PC-9 (cell line): ENCODE results near the gene DLG4. TPM values are rescaled to one million over a fixed set of nuclear protein-coding genes. Genes with fewer than 3 reads are reported as not detected.

Experiments
- BruUV-seq: library from RNA; stranded (reverse); fragments of 400-500 nt; replicated peaks from 2 replicates; lab custom pipeline; 2021; lab: Mats Ljungman, UMichigan
- CTCF ChIA-PET: fragments of 300-600 bp; sonication (Branson Sonifier 250); formaldehyde crosslinking; loops from one replicate; lab custom pipeline; 2022; ENCODE audit warnings: antibody characterized with exemption; lab: Charles Lee
- POLR2A ChIA-PET: fragments of 300-600 bp; sonication (Branson Sonifier 250); formaldehyde crosslinking; loops from one replicate; lab custom pipeline; 2022; ENCODE audit warnings: antibody characterized with exemption; ENCODE audit not compliant: unreplicated experiment; lab: Charles Lee
- DNase-seq, 2 experiments: peaks; one replicate each; pipeline versions ENCODE4 v3.0.0 to v3.0.0-alpha.2; 2015 to 2022; ENCODE audit warnings: mixed read lengths in 1 of 2
- H2AFZ ChIP-seq: fragments of 200-600 bp; sonication (generic); 2 replicates; pipeline ENCODE4 v1.8.1; 2017; ENCODE audit warnings: antibody characterized with exemption
- H3F3A ChIP-seq: fragments of 200-600 bp; sonication (generic); 2 replicates; pipeline ENCODE4 v1.8.1; 2017; ENCODE audit warnings: antibody characterized with exemption, mild to moderate bottlenecking, low read depth; ENCODE audit not compliant: insufficient read depth
- H3K27ac ChIP-seq: fragments of 200-600 bp; sonication (generic); 2 replicates; pipeline ENCODE4 v1.6.1; 2016; ENCODE audit warnings: mixed run types
- H3K27me3 ChIP-seq: fragments of 200-600 bp; sonication (generic); 2 replicates; pipeline ENCODE4 v1.6.1; 2016; ENCODE audit warnings: low read depth, mixed run types; ENCODE audit not compliant: insufficient read depth
- H3K36me3 ChIP-seq: fragments of 200-600 bp; sonication (generic); 2 replicates; pipeline ENCODE4 v1.6.1; 2016; ENCODE audit warnings: low read depth, mixed run types
- H3K4me1 ChIP-seq: fragments of 200-600 bp; sonication (generic); replicated peaks from 2 replicates; pipeline ENCODE4 v1.6.1; 2016; ENCODE audit warnings: mixed run types; ENCODE audit not compliant: insufficient read depth
- H3K4me2 ChIP-seq: fragments of 200-600 bp; sonication (generic); 2 replicates; pipeline ENCODE4 v1.6.1; 2017; ENCODE audit warnings: mixed run types
- H3K4me3 ChIP-seq: fragments of 200-600 bp; sonication (generic); 2 replicates; pipeline ENCODE4 v1.6.1; 2016; ENCODE audit warnings: mixed run types
- H3K79me2 ChIP-seq: fragments of 200-600 bp; sonication (generic); 2 replicates; pipeline ENCODE4 v1.6.1; 2017; ENCODE audit warnings: low read depth, mixed run types
- H3K9me2 ChIP-seq: fragments of 200-600 bp; sonication (generic); 2 replicates; pipeline ENCODE4 v1.8.1; 2017; ENCODE audit warnings: mild to moderate bottlenecking; ENCODE audit not compliant: insufficient read depth
- H3K9me3 ChIP-seq: fragments of 200-600 bp; sonication (generic); 2 replicates; pipeline ENCODE4 v1.8.1; 2016; ENCODE audit warnings: low read depth; ENCODE audit not compliant: insufficient read depth
- H4K20me1 ChIP-seq: fragments of 200-600 bp; sonication (generic); 2 replicates; pipeline ENCODE4 v1.8.1; 2017; ENCODE audit not compliant: insufficient read depth
- CTCF ChIP-seq: fragments of 200-600 bp; sonication (generic); conservative IDR thresholded peaks from 2 replicates; pipeline ENCODE4 v1.6.1; 2017; ENCODE audit warnings: mixed run types, antibody characterized with exemption, mild to moderate bottlenecking, moderate library complexity
- EZH2 ChIP-seq: fragments of 200-600 bp; sonication (generic); IDR thresholded peaks from 2 replicates; pipeline ENCODE4 v1.8.0; 2017; ENCODE audit warnings: antibody characterized with exemption, low read depth
- intact Hi-C: fragments of 100-400 bp; cut with micrococcal nuclease; formaldehyde crosslinking; loops from one replicate; pipeline ENCODE4 v1.10.0; 2022; ENCODE audit not compliant: unreplicated experiment
- total RNA-seq: library from RNA; stranded (reverse); gene quantifications from 2 replicates; pipeline ENCODE4 v1.2.3, GENCODE V29; 2021

Gene DLG4
- total RNA-seq, 1 experiment from 2014 or later: 32.8 TPM

DNA sequence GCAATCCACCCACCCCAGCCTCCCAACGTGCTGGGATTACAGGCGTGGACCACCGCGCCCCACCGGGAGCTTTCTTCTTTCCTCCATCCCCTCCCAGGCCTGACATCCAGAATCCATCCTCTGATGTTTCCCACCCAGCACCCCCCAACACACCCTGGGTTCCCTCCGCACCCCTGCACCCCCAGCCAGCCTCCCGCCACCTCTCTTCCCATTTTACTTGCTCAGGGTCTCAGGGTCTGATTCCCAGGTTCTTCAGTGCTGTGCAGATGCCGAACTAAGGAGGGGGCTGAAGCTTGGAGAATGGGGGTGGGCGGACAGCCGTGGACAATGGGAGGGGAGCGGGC lies 40.7 kb downstream of the DLG4 start:
- H3K79me2 ChIP-seq: no peaks in the 10 kb centered on the region
- no TSS peak for BruUV-seq
- CTCF ChIA-PET: interaction anchor here (1.0 kb wide), 1 partner anchor 64 kb away, joined by 4 read pairs; no protein-coding TSS in a partner anchor
- H3K27ac ChIP-seq: no peak overlapping the region
- peaks cover 7% of the 10 kb centered on the region for H3K4me1 ChIP-seq
- H2AFZ ChIP-seq: no peak overlapping the region
- H3F3A ChIP-seq: peaks cover 29% of the 10 kb centered on the region; the same call in 1 of the 2 replicates
- peaks cover 7% of the 10 kb centered on the region; the same call in 1 of the 2 replicates for H3K9me3 ChIP-seq
- H3K4me2 ChIP-seq: no peak overlapping the region
- intact Hi-C loops: loop anchor here (5.0 kb wide), 1 partner anchor 42 kb away; no protein-coding TSS in a partner anchor
- H3K36me3 ChIP-seq: no peaks in the 10 kb centered on the region
- no peaks in the 10 kb centered on the region for H3K9me2 ChIP-seq
- POLR2A ChIA-PET: interaction anchor here (0.7 kb wide), 1 partner anchor 42 kb away, joined by 3 read pairs; no protein-coding TSS in a partner anchor
- TF ChIP-seq CTCF: no peak
- TF ChIP-seq EZH2: no peak
- H3K27me3 ChIP-seq: no peaks in the 10 kb centered on the region
- DNase-seq: no peak
- no peak overlapping the region for H3K4me3 ChIP-seq
- no peaks in the 10 kb centered on the region for H4K20me1 ChIP-seq

DNA sequence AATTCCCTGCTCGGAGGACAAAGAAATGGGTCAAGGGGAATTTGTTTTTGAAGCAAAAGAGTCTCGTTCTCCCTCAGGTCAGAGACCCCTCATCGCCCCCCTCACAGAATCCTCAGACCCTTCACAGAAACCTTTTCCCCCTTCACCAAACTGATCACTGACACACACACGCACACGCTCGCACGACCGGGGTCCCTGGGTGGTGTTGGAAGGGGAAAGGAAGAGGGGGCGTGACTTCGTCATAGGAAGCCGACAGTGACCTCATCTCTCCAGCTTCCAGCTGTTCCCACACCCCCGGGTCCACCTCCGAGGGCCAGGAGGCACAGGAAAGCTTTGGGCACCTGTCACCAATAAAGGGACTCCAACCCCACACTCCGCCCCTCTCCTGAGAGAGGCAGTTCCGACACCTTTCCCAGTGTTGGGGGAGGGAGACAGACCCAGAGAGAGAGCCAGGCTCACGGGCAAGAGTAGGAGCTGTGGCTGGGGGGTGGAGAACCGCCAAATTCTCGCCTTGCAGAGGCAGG lies 41.6 kb downstream of the DLG4 start:
- POLR2A ChIA-PET: interaction anchor here (0.6 kb wide), 1 partner anchor 1692 kb away, joined by 3 read pairs; the partner anchor contains the start of genes DERL2 and MIS12
- Histone ChIP-seq H3K36me3 (no peaks in the 10 kb centered on the region), H3F3A (peaks cover 29% of the 10 kb centered on the region; the same call in 1 of the 2 replicates), H3K79me2 (no peaks in the 10 kb centered on the region), H3K9me2 (no peaks in the 10 kb centered on the region), H2AFZ (peak overlapping the region; percentile 89), H3K27me3 (no peaks in the 10 kb centered on the region), H3K9me3 (peaks cover 7% of the 10 kb centered on the region; the same call in 1 of the 2 replicates), H4K20me1 (no peaks in the 10 kb centered on the region), H3K4me1 (peaks cover 4% of the 10 kb centered on the region), H3K4me2 (peak overlapping the region; percentile 98), H3K27ac (no peak overlapping the region), H3K4me3 (peak overlapping the region; percentile 76)
- TF ChIP-seq EZH2 (no peak), CTCF (no peak)
- no TSS peak for BruUV-seq
- CTCF ChIA-PET: interaction anchor here (0.6 to 1.2 kb wide), 9 partner anchors 21 to 1710 kb away, joined by 3 to 7 read pairs (median 4); no protein-coding TSS in a partner anchor
- DNase-seq: peak; percentile 41 to 44
- intact Hi-C loops: loop anchor here (1.0 to 5.0 kb wide), 3 partner anchors 41 to 132 kb away; no protein-coding TSS in a partner anchor

DNA sequence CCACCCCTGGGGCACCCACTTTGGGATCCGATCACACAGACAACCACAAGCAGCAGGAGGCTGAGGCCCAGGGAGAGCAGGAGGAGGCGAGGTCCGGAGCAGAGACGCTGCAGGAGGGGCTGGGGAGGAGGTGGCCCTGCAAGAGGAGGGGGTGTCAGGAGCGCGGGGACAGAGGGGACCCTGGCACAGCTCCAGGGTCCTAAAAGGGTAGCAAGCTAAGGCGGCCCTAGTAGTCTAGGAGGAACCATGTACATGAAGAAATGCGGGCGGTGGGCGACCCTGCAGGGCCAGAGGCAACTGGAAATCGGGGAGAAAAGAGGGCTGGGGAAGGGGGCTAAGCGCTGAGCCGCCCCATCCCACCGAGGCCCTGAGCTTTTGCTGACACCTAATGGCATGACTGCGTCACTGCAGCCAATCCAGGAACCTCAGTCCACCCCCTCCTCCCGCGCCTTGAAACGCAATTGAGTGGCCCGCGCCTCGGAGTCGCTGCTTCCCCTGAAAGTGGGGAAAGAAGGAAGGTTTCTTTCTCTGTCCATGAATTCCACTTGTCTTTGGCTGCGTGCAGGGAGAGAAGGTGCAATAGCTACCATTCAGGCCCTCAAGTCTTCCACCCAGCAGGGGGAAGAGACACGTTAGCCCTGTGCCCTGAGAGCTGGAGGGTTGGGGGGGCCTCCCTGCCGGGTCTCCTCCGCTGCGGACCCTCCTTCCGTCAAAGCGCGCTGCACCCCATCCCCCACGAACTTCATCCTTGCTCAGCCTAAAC lies 42.3 kb downstream of the DLG4 start:
- no peaks in the 10 kb centered on the region for H3K27me3 ChIP-seq
- H3K9me3 ChIP-seq: peaks cover 7% of the 10 kb centered on the region; the same call in 1 of the 2 replicates
- H3K79me2 ChIP-seq: no peaks in the 10 kb centered on the region
- peak overlapping the region; percentile 76 for H3K4me3 ChIP-seq
- peak; percentile 39 to 75 for DNase-seq
- H4K20me1 ChIP-seq: no peaks in the 10 kb centered on the region
- no peak for TF ChIP-seq EZH2
- TF ChIP-seq CTCF: peak; percentile 92
- peak overlapping the region; percentile 98 for H3K4me2 ChIP-seq
- H3K4me1 ChIP-seq: peaks cover 4% of the 10 kb centered on the region
- H3K36me3 ChIP-seq: no peaks in the 10 kb centered on the region
- intact Hi-C loops: loop anchor here (1.0 to 5.0 kb wide), 3 partner anchors 40 to 131 kb away; no protein-coding TSS in a partner anchor
- peak overlapping the region; percentile 89 for H2AFZ ChIP-seq
- POLR2A ChIA-PET: interaction anchor here (0.6 kb wide), 1 partner anchor 1691 kb away, joined by 3 read pairs; the partner anchor contains the start of genes DERL2 and MIS12
- CTCF ChIA-PET: interaction anchor here (0.6 to 1.2 kb wide), 9 partner anchors 22 to 1710 kb away, joined by 3 to 7 read pairs (median 3); no protein-coding TSS in a partner anchor
- H3K9me2 ChIP-seq: no peaks in the 10 kb centered on the region
- H3F3A ChIP-seq: peaks cover 32% of the 10 kb centered on the region; the same call in 1 of the 2 replicates
- BruUV-seq: TSS peak; percentile 90
- no peak overlapping the region for H3K27ac ChIP-seq
